ENCODE results near the gene CLASRP. TPM values are rescaled to one million over a fixed set of nuclear protein-coding genes. Genes with fewer than 3 reads are reported as not detected.
A peak's percentile ranks its signal among the peaks of the same experiment; 100 is the strongest.

CLASRP gene
- total RNA-seq, 3 donors from 2014 or later = 49.9 to 80.3 (median 57.0) TPM

DNA sequence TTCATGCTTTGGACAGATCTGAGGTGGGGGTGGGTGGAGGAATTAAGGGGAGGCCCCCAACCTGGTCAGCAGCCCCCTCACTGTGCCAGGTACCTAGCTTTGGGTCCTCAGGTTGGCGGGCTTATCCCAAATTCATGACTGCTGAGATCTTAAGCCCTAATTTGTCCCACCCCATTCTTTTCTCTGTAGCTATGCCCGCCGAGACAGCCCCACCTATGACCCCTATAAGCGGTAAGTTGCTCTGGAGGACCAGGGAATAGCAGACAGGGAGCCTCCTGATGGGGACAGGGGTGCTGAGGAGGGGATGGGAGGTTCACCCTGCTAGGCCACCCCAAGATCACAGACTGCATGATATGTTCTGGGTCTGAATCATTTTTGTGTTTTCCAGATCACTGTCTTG, 23.1 kb downstream of the CLASRP start:
- TF ChIP-seq POLR2A (IDR thresholded peaks at IDR 0.05) (no peak), POLR2AphosphoS5 (IDR thresholded peaks at IDR 0.05) (no peak)
- TF ChIP-seq, protein P1, sequence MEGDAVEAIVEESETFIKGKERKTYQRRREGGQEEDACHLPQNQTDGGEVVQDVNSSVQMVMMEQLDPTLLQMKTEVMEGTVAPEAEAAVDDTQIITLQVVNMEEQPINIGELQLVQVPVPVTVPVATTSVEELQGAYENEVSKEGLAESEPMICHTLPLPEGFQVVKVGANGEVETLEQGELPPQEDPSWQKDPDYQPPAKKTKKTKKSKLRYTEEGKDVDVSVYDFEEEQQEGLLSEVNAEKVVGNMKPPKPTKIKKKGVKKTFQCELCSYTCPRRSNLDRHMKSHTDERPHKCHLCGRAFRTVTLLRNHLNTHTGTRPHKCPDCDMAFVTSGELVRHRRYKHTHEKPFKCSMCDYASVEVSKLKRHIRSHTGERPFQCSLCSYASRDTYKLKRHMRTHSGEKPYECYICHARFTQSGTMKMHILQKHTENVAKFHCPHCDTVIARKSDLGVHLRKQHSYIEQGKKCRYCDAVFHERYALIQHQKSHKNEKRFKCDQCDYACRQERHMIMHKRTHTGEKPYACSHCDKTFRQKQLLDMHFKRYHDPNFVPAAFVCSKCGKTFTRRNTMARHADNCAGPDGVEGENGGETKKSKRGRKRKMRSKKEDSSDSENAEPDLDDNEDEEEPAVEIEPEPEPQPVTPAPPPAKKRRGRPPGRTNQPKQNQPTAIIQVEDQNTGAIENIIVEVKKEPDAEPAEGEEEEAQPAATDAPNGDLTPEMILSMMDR (IDR thresholded peaks at IDR 0.05) = no peak
- DNase-seq (ENCODE audit: low spot score in 2 of 2) = no peak
- peaks cover 7% of the 10 kb centered on the region for H3K36me3 ChIP-seq
- H3K27me3 ChIP-seq = no peaks in the 10 kb centered on the region
- H3K4me3 ChIP-seq = no peak overlapping the region
- H3K4me1 ChIP-seq = no peaks in the 10 kb centered on the region
- no peak overlapping the region for H3K27ac ChIP-seq
- intact Hi-C loops (cut with DNase I; ENCODE audit: low total_unique reads) = loop anchor here (10.0 kb wide), 1 partner anchor 53 kb away; no protein-coding TSS in a partner anchor
- no peaks in the 10 kb centered on the region for H3K9me3 ChIP-seq

DNA sequence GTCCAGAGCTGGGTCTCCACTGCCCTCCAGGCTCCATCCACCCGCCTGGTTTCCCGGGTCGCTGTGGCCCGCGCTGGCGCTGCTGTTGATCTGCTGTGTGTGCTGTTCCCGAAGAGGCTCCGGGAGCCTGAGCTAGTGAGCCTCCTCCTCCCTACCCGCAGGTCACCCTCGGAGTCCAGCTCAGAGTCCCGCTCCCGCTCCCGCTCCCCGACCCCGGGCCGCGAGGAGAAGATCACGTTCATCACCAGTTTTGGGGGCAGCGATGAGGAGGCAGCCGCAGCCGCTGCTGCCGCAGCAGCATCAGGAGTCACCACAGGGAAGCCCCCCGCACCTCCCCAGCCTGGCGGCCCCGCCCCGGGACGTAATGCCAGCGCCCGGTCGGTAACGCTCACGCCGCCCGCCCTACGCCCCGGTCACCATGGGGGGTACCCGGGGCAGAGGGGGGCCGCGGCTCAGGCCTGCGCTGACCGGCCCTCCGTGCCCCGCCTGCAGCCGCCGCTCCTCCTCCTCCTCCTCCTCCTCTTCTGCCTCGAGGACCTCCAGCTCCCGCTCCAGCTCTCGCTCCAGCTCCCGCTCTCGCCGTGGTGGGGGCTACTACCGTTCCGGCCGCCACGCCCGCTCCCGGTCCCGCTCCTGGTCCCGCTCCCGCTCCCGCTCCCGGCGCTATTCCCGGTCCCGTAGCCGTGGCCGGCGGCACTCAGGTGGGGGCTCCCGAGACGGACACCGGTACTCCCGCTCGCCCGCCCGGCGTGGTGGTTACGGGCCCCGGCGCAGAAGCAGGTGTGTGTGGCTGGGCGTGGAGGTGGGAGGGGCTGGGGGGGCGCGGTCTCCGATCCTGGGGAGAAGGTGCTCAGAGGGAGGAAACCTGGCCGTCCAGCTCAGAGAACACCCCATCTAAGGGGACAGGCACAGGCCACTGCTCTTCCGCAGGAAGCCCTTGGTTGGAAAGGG, 25.3 kb downstream of the CLASRP start:
- no peak for DNase-seq (ENCODE audit: low spot score in 2 of 2)
- TF ChIP-seq POLR2AphosphoS5 (IDR thresholded peaks at IDR 0.05) (no peak), POLR2A (IDR thresholded peaks at IDR 0.05) (no peak)
- TF ChIP-seq, protein P1 (IDR thresholded peaks at IDR 0.05) = no peak
- Histone ChIP-seq H3K27ac (no peak overlapping the region), H3K4me1 (peaks cover 0 to 2% of the 10 kb centered on the region in 2 donors), H3K4me3 (no peak overlapping the region), H3K36me3 (peaks cover 15% of the 10 kb centered on the region), H3K27me3 (no peaks in the 10 kb centered on the region), H3K9me3 (no peaks in the 10 kb centered on the region)
- intact Hi-C loops (cut with DNase I; ENCODE audit: low total_unique reads) = loop anchor here (10.0 kb wide), 1 partner anchor 51 kb away; no protein-coding TSS in a partner anchor

GRCh38 chr19:45066921-45067661, 28.2 kb downstream of the CLASRP start:
- Histone ChIP-seq H3K4me1 (peaks cover 10 to 31% of the 10 kb centered on the region in 2 donors), H3K4me3 (no peak overlapping the region), H3K36me3 (peaks cover 8% of the 10 kb centered on the region), H3K27me3 (no peaks in the 10 kb centered on the region), H3K9me3 (no peaks in the 10 kb centered on the region), H3K27ac (peak overlapping the region; percentile 13 to 25)
- DNase-seq (ENCODE audit: low spot score in 2 of 2) = no peak
- TF ChIP-seq POLR2AphosphoS5 (IDR thresholded peaks at IDR 0.05) (no peak), POLR2A (IDR thresholded peaks at IDR 0.05) (no peak)
- TF ChIP-seq, protein P1 (IDR thresholded peaks at IDR 0.05) = no peak
- intact Hi-C loops (cut with DNase I; ENCODE audit: low total_unique reads) = loop anchor here (10.0 kb wide), 1 partner anchor 48 kb away; no protein-coding TSS in a partner anchor

GRCh38 chr19:45068041-45068440, 29.2 kb downstream of the CLASRP start:
- TF ChIP-seq, protein P1 (IDR thresholded peaks at IDR 0.05) = no peak
- TF ChIP-seq POLR2AphosphoS5 (IDR thresholded peaks at IDR 0.05) (no peak), POLR2A (IDR thresholded peaks at IDR 0.05) (no peak)
- Histone ChIP-seq H3K27ac (peak overlapping the region; percentile 20 to 66), H3K27me3 (no peaks in the 10 kb centered on the region), H3K36me3 (peaks cover 8% of the 10 kb centered on the region), H3K4me1 (peaks cover 10 to 34% of the 10 kb centered on the region in 2 donors), H3K9me3 (no peaks in the 10 kb centered on the region), H3K4me3 (no peak overlapping the region)
- intact Hi-C loops (cut with DNase I; ENCODE audit: low total_unique reads) = loop anchor here (10.0 kb wide), 1 partner anchor 47 kb away; no protein-coding TSS in a partner anchor
- no peak for DNase-seq (ENCODE audit: low spot score in 2 of 2)

All from breast epithelium (tissue), 4 donors.